LNCAP (cell line): Measurements from ENCODE around the gene CCNE1.

ENCODE experiments used
- CTCF ChIP-seq: fragments of 450-650 bp; IDR thresholded peaks from 2 replicates; pipeline ENCODE4 v1.5.1; 2017; ENCODE audit warnings: mild to moderate bottlenecking

CCNE1 gene

GRCh38 chr19:29843180-29844051 lies 31.6 kb downstream of the CCNE1 start:
- no peak for TF ChIP-seq CTCF

GRCh38 chr19:29844891-29845573 lies 33.2 kb downstream of the CCNE1 start:
- TF ChIP-seq CTCF = no peak

- no peak for TF ChIP-seq CTCF
These were observed 33.9 kb downstream of the CCNE1 start for GRCh38 chr19:29845574-29846176.

- no peak for TF ChIP-seq CTCF
These were observed 37.4 kb downstream of the CCNE1 start for GRCh38 chr19:29849208-29849607.

GRCh38 chr19:29850482-29850881 lies 38.7 kb downstream of the CCNE1 start:
- TF ChIP-seq CTCF = no peak

GRCh38 chr19:29851769-29852521 lies 40.2 kb downstream of the CCNE1 start:
- TF ChIP-seq CTCF = no peak

GRCh38 chr19:29854033-29854432 lies 42.2 kb downstream of the CCNE1 start:
- TF ChIP-seq CTCF = no peak
